DOHH2 (cell line): ENCODE results near the gene CNBP.

Experiments
- EZH2phosphoT487 ChIP-seq: fragments of 200-600 bp; sonication (generic); IDR thresholded peaks from 2 replicates; pipeline ENCODE4 v1.6.1; 2017; ENCODE audit warnings: borderline replicate concordance, mild to moderate bottlenecking, antibody characterized with exemption, low read length, moderate library complexity, mixed read lengths
- TF ChIP-seq, protein P1 (sequence below): fragments of 200-600 bp; sonication (generic); IDR thresholded peaks from one replicate; pipeline ENCODE4 v1.5.1; 2014; ENCODE audit warnings: antibody characterized with exemption, mild to moderate bottlenecking, low read depth, low read length; ENCODE audit not compliant: poor library complexity, severe bottlenecking

DNA sequence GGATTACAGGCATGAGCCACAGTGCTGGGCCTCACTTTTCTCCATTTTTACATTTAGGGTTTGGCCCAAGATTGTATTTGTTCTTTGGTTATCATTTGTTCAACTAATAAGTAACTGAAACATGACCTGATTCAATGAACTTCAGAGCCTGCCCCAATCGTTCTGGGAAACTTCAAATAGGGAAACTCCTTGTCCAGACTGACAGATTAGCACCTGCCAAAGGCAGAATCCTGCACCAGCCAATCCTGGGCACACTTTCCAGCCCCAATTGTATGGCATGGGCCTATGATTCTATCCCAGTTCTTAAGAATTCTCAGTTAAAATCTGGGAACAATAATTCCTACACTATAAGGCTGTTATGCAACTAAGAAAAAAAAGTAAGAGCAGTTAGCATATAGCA lies 43.8 kb downstream of the CNBP start:
- TF ChIP-seq, protein P1, sequence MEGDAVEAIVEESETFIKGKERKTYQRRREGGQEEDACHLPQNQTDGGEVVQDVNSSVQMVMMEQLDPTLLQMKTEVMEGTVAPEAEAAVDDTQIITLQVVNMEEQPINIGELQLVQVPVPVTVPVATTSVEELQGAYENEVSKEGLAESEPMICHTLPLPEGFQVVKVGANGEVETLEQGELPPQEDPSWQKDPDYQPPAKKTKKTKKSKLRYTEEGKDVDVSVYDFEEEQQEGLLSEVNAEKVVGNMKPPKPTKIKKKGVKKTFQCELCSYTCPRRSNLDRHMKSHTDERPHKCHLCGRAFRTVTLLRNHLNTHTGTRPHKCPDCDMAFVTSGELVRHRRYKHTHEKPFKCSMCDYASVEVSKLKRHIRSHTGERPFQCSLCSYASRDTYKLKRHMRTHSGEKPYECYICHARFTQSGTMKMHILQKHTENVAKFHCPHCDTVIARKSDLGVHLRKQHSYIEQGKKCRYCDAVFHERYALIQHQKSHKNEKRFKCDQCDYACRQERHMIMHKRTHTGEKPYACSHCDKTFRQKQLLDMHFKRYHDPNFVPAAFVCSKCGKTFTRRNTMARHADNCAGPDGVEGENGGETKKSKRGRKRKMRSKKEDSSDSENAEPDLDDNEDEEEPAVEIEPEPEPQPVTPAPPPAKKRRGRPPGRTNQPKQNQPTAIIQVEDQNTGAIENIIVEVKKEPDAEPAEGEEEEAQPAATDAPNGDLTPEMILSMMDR = no peak
- no peak for TF ChIP-seq EZH2phosphoT487
